ENCODE results near the gene EDC3. TPM values are rescaled to one million over a fixed set of nuclear protein-coding genes. Genes with fewer than 3 reads are reported as not detected.
A peak's percentile ranks its signal among the peaks of the same experiment; 100 is the strongest.

Gene EDC3
- total and polyA plus RNA-seq, 11 donors = 7.3 to 23.0 (median 16.5) TPM

GRCh38 chr15:74609938-74610301 lies 85.9 kb downstream of the EDC3 start:
- TF ChIP-seq POLR2A (IDR thresholded peaks at IDR 0.05) = no peak
- TF ChIP-seq, protein P1, sequence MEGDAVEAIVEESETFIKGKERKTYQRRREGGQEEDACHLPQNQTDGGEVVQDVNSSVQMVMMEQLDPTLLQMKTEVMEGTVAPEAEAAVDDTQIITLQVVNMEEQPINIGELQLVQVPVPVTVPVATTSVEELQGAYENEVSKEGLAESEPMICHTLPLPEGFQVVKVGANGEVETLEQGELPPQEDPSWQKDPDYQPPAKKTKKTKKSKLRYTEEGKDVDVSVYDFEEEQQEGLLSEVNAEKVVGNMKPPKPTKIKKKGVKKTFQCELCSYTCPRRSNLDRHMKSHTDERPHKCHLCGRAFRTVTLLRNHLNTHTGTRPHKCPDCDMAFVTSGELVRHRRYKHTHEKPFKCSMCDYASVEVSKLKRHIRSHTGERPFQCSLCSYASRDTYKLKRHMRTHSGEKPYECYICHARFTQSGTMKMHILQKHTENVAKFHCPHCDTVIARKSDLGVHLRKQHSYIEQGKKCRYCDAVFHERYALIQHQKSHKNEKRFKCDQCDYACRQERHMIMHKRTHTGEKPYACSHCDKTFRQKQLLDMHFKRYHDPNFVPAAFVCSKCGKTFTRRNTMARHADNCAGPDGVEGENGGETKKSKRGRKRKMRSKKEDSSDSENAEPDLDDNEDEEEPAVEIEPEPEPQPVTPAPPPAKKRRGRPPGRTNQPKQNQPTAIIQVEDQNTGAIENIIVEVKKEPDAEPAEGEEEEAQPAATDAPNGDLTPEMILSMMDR (IDR thresholded peaks at IDR 0.05) = no peak

GRCh38 chr15:74608786-74609185 lies 87.0 kb downstream of the EDC3 start:
- no peak for ATAC-seq
- TF ChIP-seq, protein P1 (IDR thresholded peaks at IDR 0.05) = no peak
- TF ChIP-seq POLR2A (IDR thresholded peaks at IDR 0.05) = no peak
- no peak overlapping the region for H3K4me3 ChIP-seq
- no peak overlapping the region for H3K27ac ChIP-seq
- H3K9me3 ChIP-seq = no peaks in the 10 kb centered on the region
- intact Hi-C loops (cut with DNase I) = no loop called here
- H3K27me3 ChIP-seq = no peaks in the 10 kb centered on the region
- H3K4me1 ChIP-seq = peaks cover 0 to 25% (median 17%) of the 10 kb centered on the region in 12 donors
- no peak for DNase-seq
- WGBS, 4 donors = 87 to 100% (median 90%) methylated on average over 2 to 3 of the region's 3 CpGs
- H3K36me3 ChIP-seq = no peaks in the 10 kb centered on the region

More at GRCh38 chr15:74609938-74610301, 85.9 kb downstream of the EDC3 start:
- Histone ChIP-seq H3K27me3 (no peaks in the 10 kb centered on the region), H3K4me3 (no peak overlapping the region), H3K4me1 (peaks cover 0 to 34% (median 17%) of the 10 kb centered on the region in 12 donors), H3K9me3 (no peaks in the 10 kb centered on the region), H3K36me3 (no peaks in the 10 kb centered on the region), H3K27ac (peak overlapping the region in 5 of 12 donors; percentile 1 to 46 (median 26))
- intact Hi-C loops (cut with DNase I) = loop anchor here in 6 of 10 donors (5.0 to 10.0 kb wide), 3 partner anchors 63 to 145 kb away; partner anchors contain the start of genes UBL7 (in 3 of the 6) and ARID3B (in 1 of the 6)
- ATAC-seq = peak in 1 of 4 donors; percentile 1
- no peak for DNase-seq
- WGBS, 4 donors = 75 to 88% (median 79%) methylated on average over 3 of the region's 3 CpGs

DNA sequence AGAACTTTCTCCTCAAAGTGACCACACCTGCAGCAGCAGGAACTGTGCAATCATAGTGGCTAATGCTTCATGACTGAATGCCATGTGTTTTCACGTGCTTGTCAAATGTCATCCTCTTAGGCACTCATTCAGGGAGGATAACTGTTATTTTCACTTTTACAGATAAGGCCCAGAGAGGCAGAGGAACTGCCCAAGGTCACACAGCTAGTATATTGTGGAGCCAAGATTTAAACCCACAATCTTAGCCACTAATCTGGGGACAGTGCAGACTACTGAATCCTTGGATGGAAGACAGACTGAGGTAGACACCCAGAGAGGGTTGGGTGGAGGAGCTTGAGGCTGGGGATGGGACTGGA lies 90.1 kb downstream of the EDC3 start:
- intact Hi-C loops (cut with DNase I) = no loop called here
- H3K9me3 ChIP-seq = no peaks in the 10 kb centered on the region
- H3K4me1 ChIP-seq = peaks cover 0 to 27% (median 12%) of the 10 kb centered on the region in 12 donors
- H3K27me3 ChIP-seq = no peaks in the 10 kb centered on the region
- DNase-seq (no peak), ATAC-seq (no peak)
- no peak overlapping the region for H3K4me3 ChIP-seq
- no peak overlapping the region for H3K27ac ChIP-seq
- TF ChIP-seq, protein P1 (IDR thresholded peaks at IDR 0.05) = no peak
- no peak for TF ChIP-seq POLR2A (IDR thresholded peaks at IDR 0.05)
- H3K36me3 ChIP-seq = no peaks in the 10 kb centered on the region
- WGBS, 4 donors = 73 to 100% (median 88%) methylated on average over 1 of the region's 1 CpG

DNA sequence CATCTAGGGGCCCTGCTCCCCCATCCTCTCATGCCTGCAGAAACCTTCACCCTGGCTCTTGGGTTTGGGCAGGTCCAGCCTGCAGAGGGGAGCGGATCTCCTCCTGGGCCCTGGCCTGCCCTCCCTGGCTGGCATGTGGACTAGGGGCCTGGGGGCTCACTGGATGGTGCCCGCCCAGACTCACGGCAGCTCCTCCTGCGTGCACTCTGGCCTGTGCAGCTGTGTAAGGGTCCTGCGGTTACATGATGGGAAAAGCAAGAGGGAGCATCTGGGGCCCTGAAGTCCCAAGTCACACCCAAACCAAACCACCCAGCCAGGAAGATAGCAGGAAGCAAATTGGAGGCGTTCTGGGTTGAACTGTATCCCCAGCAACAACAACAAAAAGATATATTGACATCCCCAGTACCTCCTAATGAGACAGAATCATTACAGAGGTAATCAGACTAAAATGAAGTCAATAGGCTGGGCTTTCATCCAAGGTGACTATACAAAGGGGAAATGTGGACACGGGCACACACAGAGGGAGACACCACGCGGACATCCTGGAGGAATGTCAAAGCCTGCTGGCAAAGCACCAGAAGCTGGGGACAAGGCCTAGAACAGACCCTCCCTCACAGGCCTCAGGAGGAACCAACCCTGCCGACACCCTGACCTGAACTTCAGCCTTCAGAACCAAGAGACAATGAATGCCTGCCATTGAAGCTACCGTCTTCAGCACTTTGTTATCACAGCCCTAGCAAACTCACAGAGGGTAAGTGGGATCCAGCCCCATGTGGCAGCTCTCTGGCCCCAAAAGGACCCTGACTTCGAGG lies 90.6 kb downstream of the EDC3 start:
- TF ChIP-seq, protein P1 (IDR thresholded peaks at IDR 0.05) = no peak
- no peak for TF ChIP-seq POLR2A (IDR thresholded peaks at IDR 0.05)
- ATAC-seq = no peak
- 69 to 74% (median 71%) methylated on average over 11 to 12 of the region's 12 CpGs for WGBS, 4 donors
- no peak for DNase-seq
- intact Hi-C loops (cut with DNase I) = no loop called here
- Histone ChIP-seq H3K27ac (no peak overlapping the region), H3K36me3 (no peaks in the 10 kb centered on the region), H3K27me3 (no peaks in the 10 kb centered on the region), H3K4me3 (no peak overlapping the region), H3K9me3 (no peaks in the 10 kb centered on the region), H3K4me1 (peaks cover 0 to 27% (median 8%) of the 10 kb centered on the region in 12 donors)

Data from heart left ventricle (tissue), 16 donors.